Measurements from ENCODE around the gene TMPRSS13. TPM values are rescaled to one million over a fixed set of nuclear protein-coding genes. Genes with fewer than 3 reads are reported as not detected.
"Not testable (repeated sequence)": the region's sequence is repeated elsewhere in the genome, so short reads cannot be mapped to it uniquely, and the experiment has no call there.

The TMPRSS13 gene
- total RNA-seq, 6 experiments from 2014 or later = 0.09 to 0.61 (median 0.12) TPM; not detected in 3

- Histone ChIP-seq H3K36me3 (no peaks in the 10 kb centered on the region), H3K9me3 (no peaks in the 10 kb centered on the region), H3K27ac (no peak overlapping the region), H3K4me3 (no peak overlapping the region), H3K4me1 (no peaks in the 10 kb centered on the region), H3K27me3 (no peaks in the 10 kb centered on the region)
- DNase-seq (no peak), ATAC-seq (no peak)
- intact Hi-C loops (cut with DNase I) = no loop called here
- TF ChIP-seq, protein P1, sequence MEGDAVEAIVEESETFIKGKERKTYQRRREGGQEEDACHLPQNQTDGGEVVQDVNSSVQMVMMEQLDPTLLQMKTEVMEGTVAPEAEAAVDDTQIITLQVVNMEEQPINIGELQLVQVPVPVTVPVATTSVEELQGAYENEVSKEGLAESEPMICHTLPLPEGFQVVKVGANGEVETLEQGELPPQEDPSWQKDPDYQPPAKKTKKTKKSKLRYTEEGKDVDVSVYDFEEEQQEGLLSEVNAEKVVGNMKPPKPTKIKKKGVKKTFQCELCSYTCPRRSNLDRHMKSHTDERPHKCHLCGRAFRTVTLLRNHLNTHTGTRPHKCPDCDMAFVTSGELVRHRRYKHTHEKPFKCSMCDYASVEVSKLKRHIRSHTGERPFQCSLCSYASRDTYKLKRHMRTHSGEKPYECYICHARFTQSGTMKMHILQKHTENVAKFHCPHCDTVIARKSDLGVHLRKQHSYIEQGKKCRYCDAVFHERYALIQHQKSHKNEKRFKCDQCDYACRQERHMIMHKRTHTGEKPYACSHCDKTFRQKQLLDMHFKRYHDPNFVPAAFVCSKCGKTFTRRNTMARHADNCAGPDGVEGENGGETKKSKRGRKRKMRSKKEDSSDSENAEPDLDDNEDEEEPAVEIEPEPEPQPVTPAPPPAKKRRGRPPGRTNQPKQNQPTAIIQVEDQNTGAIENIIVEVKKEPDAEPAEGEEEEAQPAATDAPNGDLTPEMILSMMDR (IDR thresholded peaks at IDR 0.05) = no peak
- 65% methylated on average over 7 of the region's 7 CpGs for WGBS (ENCODE audit: insufficient coverage, low coverage, low lambda C conversion rate, missing lambda C conversion rate)
Observed at GRCh38 chr11:117929916-117930570, 841 bp upstream of the TMPRSS13 start.

DNA sequence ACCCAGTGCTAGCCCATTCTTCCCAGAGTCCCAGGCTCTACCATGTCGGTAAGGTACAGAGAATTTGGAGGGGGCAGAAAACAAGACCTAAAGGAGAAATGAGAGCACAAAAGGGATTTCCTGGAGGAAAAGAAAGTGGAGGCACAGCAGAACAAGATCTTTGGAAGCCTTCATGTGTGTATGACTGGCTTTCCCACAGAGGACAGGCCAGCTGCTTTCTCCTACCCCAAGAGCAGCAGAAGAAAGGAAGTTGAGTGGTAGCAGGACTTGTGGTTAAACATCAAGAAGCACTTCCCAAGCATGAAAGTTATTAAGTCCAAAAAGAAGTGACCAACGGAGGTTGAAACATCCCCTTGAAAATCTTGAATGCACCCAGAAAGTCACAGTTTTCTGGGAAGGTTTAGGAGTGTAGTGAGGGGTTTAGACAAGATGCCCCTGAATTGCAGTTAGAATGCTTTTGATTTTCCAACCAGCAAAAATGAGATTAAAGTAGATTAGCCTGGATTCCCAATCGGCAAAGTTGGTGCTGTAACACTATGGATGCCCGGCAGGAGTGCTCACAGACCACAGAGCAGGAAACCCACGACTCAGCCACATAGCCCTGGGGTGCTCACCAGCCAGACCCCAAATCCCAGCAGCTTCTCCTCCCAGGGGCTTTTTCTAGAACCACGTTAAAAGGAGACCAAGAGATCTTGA, 608 bp downstream of the TMPRSS13 start:
- H3K4me1 ChIP-seq = no peaks in the 10 kb centered on the region
- intact Hi-C loops (cut with DNase I) = no loop called here
- no peak overlapping the region for H3K27ac ChIP-seq
- no peaks in the 10 kb centered on the region for H3K9me3 ChIP-seq
- ATAC-seq = no peak
- TF ChIP-seq POLR2A (IDR thresholded peaks at IDR 0.05) = no peak
- TF ChIP-seq, protein P1 (IDR thresholded peaks at IDR 0.05) = no peak
- 27% methylated on average over 5 of the region's 6 CpGs for WGBS (ENCODE audit: insufficient coverage, low coverage, low lambda C conversion rate, missing lambda C conversion rate)
- DNase-seq = no peak
- H3K4me3 ChIP-seq = no peak overlapping the region
- H3K27me3 ChIP-seq = no peaks in the 10 kb centered on the region
- no peaks in the 10 kb centered on the region for H3K36me3 ChIP-seq

- 83% methylated on average over 1 of the region's 3 CpGs for WGBS (ENCODE audit: insufficient coverage, low coverage, low lambda C conversion rate, missing lambda C conversion rate)
- TF ChIP-seq POLR2A (IDR thresholded peaks at IDR 0.05) = no peak
- TF ChIP-seq, protein P1 (IDR thresholded peaks at IDR 0.05) = no peak
- intact Hi-C loops (cut with DNase I) = no loop called here
- ATAC-seq (no peak), DNase-seq (no peak)
- Histone ChIP-seq H3K27me3 (no peaks in the 10 kb centered on the region), H3K4me3 (no peak overlapping the region), H3K27ac (no peak overlapping the region), H3K4me1 (no peaks in the 10 kb centered on the region), H3K36me3 (no peaks in the 10 kb centered on the region), H3K9me3 (no peaks in the 10 kb centered on the region)
Observed at GRCh38 chr11:117927926-117928325, 1.3 kb downstream of the TMPRSS13 start.

DNA sequence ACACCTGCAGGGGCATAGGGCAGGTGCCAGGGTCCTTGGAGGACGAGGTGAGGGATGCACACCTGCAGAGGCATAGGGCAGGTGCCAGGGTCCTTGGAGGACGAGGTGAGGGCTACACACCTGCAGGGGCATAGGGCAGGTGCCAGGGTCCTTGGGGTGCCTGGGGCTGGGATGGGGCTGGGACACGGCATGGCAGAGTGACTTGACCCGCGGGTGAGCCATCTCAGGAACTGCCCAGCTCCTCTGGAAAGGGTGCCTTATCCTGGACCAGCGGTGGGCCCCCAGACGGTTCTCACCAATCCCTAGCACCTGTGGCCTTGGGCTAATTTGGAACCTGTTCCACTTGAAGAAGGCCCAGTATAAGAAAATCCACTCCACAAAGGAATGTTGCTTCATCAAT, 3.0 kb downstream of the TMPRSS13 start:
- H3K27ac ChIP-seq; ATAC-seq; H3K4me3 ChIP-seq; H3K27me3 ChIP-seq; DNase-seq; H3K9me3 ChIP-seq; H3K4me1 ChIP-seq; intact Hi-C loops (cut with DNase I); H3K36me3 ChIP-seq: not testable (repeated sequence)
- WGBS (ENCODE audit: insufficient coverage, low coverage, low lambda C conversion rate, missing lambda C conversion rate) = 27% methylated on average over 2 of the region's 7 CpGs

DNA sequence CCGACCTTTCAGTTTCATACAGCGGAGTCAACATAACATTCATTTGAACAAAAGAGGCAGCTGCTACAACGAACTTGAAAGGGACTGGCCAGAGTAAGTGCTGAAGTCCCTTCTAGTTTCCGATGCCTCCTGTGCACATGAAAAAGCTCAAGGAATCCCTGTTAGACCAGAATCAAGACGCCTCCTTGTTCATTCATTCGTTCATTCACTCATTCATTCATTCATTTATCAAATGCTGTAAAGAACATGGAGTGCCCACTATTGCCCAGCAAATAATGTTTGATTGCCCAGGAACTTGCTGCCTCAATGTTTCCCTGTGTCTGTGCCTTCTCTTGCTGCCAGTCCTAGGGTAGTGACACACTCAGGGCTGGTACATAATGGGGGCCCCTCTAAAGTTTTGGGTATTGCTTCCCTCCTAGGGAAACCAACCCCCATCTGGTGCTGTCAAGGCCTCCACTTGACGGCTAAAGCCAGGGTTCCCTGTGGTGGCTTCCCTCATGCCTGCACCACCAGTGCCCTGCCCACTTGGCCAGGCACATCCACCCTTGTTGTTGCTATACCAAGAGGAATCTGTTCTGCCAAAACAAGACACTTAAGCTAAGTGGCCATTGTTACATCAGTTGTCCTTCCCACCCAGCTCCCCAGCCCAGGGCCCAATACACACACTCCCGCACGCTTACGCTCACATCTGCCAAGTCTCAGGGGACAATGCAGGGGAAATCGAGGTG, 3.8 kb downstream of the TMPRSS13 start:
- DNase-seq (no peak), ATAC-seq (no peak)
- no peak overlapping the region for H3K27ac ChIP-seq
- no peaks in the 10 kb centered on the region for H3K27me3 ChIP-seq
- H3K36me3 ChIP-seq = no peaks in the 10 kb centered on the region
- intact Hi-C loops (cut with DNase I) = no loop called here
- H3K9me3 ChIP-seq = no peaks in the 10 kb centered on the region
- no peaks in the 10 kb centered on the region for H3K4me1 ChIP-seq
- 52% methylated on average over 5 of the region's 11 CpGs for WGBS (ENCODE audit: insufficient coverage, low coverage, low lambda C conversion rate, missing lambda C conversion rate)
- no peak for TF ChIP-seq POLR2A (IDR thresholded peaks at IDR 0.05)
- TF ChIP-seq, protein P1 (IDR thresholded peaks at IDR 0.05) = no peak
- H3K4me3 ChIP-seq = no peak overlapping the region
